A549 (cell line): ENCODE data around the gene FAH.

Source experiments
- CEBPB ChIP-seq, 2 experiments: fragments of >200 bp in 1 of 2; sonication (Bioruptor Twin) in 1 of 2; formaldehyde crosslinking in 1 of 2; IDR thresholded peaks; 2 replicates each; pipeline ENCODE4 v1.6.1; 2012 to 2016
- CTCF ChIP-seq: fragments of >200 bp; sonication (Bioruptor Twin); formaldehyde crosslinking; IDR thresholded peaks from 3 replicates; pipeline ENCODE4 v1.5.1; 2016
- EP300 ChIP-seq, 2 experiments: fragments of >200 bp; sonication (Bioruptor Twin); formaldehyde crosslinking; IDR thresholded peaks; 2 replicates in 1 of 2; 3 replicates in 1 of 2; pipeline ENCODE4 v1.6.1; 2016 to 2017
- HOXA7 ChIP-seq: fragments of 250-450 bp; sonication (Bioruptor Pico); IDR thresholded peaks from 2 replicates; pipeline ENCODE4 v1.5.0; 2020; ENCODE audit warnings: mild to moderate bottlenecking, moderate library complexity
- MYC ChIP-seq: IDR thresholded peaks from 2 replicates; pipeline ENCODE4 v1.6.1; 2012; ENCODE audit warnings: mild to moderate bottlenecking, inconsistent platforms, low read length, improper control_type of control experiment, borderline replicate concordance
- PHF8 ChIP-seq: fragments of 200-600 bp; sonication (generic); IDR thresholded peaks from 2 replicates; pipeline ENCODE4 v1.6.1; 2016; ENCODE audit warnings: low read depth, mild to moderate bottlenecking, antibody characterized with exemption, moderate library complexity, borderline replicate concordance
- POLR2AphosphoS2 ChIP-seq: conservative IDR thresholded peaks from 2 replicates; pipeline ENCODE4 v1.6.1; 2012; ENCODE audit warnings: low read length, improper control_type of control experiment, inconsistent platforms
- RAD21 ChIP-seq, 2 experiments: fragments of >200 bp in 1 of 2; sonication (Bioruptor Twin) in 1 of 2; formaldehyde crosslinking in 1 of 2; IDR thresholded peaks in 1 of 2; conservative IDR thresholded peaks in 1 of 2; 2 replicates in 1 of 2; 3 replicates in 1 of 2; pipeline ENCODE4 v1.6.1; 2012 to 2018; ENCODE audit warnings: inconsistent platforms in 1 of 2
- REST ChIP-seq: fragments of 200-600 bp; sonication (generic); IDR thresholded peaks from 2 replicates; pipeline ENCODE4 v1.6.1; 2016; ENCODE audit warnings: antibody characterized with exemption, mild to moderate bottlenecking, moderate library complexity
- RFX5 ChIP-seq: fragments of 450-650 bp; IDR thresholded peaks from 2 replicates; pipeline ENCODE4 v1.7.1; 2014; ENCODE audit warnings: antibody characterized with exemption, mild to moderate bottlenecking, moderate library complexity
- RNF2 ChIP-seq: fragments of 200-600 bp; sonication (generic); IDR thresholded peaks from 2 replicates; pipeline ENCODE4 v1.6.1; 2016; ENCODE audit warnings: low read depth, mild to moderate bottlenecking, antibody characterized with exemption, moderate library complexity, borderline replicate concordance
- USF2 ChIP-seq: fragments of 450-650 bp; IDR thresholded peaks from 2 replicates; pipeline ENCODE4 v1.6.1; 2014; ENCODE audit warnings: antibody characterized with exemption

- TF ChIP-seq CEBPB (IDR thresholded peaks at IDR 0.05): no peak; a peak in 1 of 4 replicates
- no peak for TF ChIP-seq CTCF
- TF ChIP-seq POLR2AphosphoS2: no peak
- TF ChIP-seq RNF2: no peak
- TF ChIP-seq RAD21 (conservative IDR thresholded peaks at IDR 0.05 in 1 of 2, IDR thresholded peaks at IDR 0.05 in 1 of 2): no peak
- no peak for TF ChIP-seq REST
- no peak for TF ChIP-seq HOXA7 (CRISPR knock-in tag)
- no peak for TF ChIP-seq RFX5
- no peak for TF ChIP-seq USF2
- TF ChIP-seq MYC: no peak
- TF ChIP-seq EP300 (IDR thresholded peaks at IDR 0.05): no peak
- no peak for TF ChIP-seq PHF8
Measured at GRCh38 chr15:80179025-80179759, 26.4 kb downstream of the FAH start.
